H1 (cell line): ENCODE measurements around the gene ARMC9. TPM values are rescaled to one million over a fixed set of nuclear protein-coding genes. Genes with fewer than 3 reads are reported as not detected.

Source experiments
- EP300 ChIP-seq, 2 experiments: IDR thresholded peaks; 1 replicate in 1 of 2; 2 replicates in 1 of 2; pipeline ENCODE4 v1.6.1; 2011 to 2012; ENCODE audit warnings: low read depth in 2 of 2, low read length in 2 of 2, mild to moderate bottlenecking in 2 of 2, borderline replicate concordance in 1 of 2, inconsistent platforms in 1 of 2, moderate library complexity in 1 of 2
- KDM1A ChIP-seq: fragments of 200-600, 300-600 bp; sonication (generic); IDR thresholded peaks from 2 replicates; pipeline ENCODE4 v1.7.1; 2016; ENCODE audit warnings: mild to moderate bottlenecking, low read length, borderline replicate concordance
- SIX5 ChIP-seq: IDR thresholded peaks from 2 replicates; pipeline ENCODE4 v1.6.1; 2011; ENCODE audit warnings: mild to moderate bottlenecking, low read depth, low read length
- SRF ChIP-seq: IDR thresholded peaks from 2 replicates; pipeline ENCODE4 v1.6.1; 2011; ENCODE audit warnings: mild to moderate bottlenecking, low read depth, low read length, moderate library complexity
- polyA plus RNA-seq, 7 experiments: library from polyadenylated mRNA; depleted of rRNA in 3 of 7; stranded (reverse) in 5 of 7; unstranded in 2 of 7; fragments of >200 nt in 5 of 7; fragments of 200-250 nt in 2 of 7; gene quantifications; 1 replicate in 5 of 7; 2 replicates in 1 of 7; 4 replicates in 1 of 7; pipeline versions ENCODE4 v1.2.1 to v1.2.3, GENCODE V29; 2011 to 2013; ENCODE audit warnings: missing spikeins in 2 of 7, mixed read lengths in 2 of 7
- total RNA-seq: library from RNA; stranded (reverse); fragmentation: NEBNext Ultra II Directional; extraction: Animal tissue kit (Norgen Biotek cat#: 25700); gene quantifications from 2 replicates; pipeline ENCODE4 v1.2.1, GENCODE V29; 2021
- TF ChIP-seq, protein P1 (sequence below): IDR thresholded peaks from 2 replicates; pipeline ENCODE4 v1.6.1; 2012; ENCODE audit warnings: inconsistent platforms

The ARMC9 gene
- total and polyA plus RNA-seq, 2 of the 8 experiments (the other 6 are each of a cell fraction or from before 2014, with no cell fraction given) = 23.2 to 36.1 TPM

DNA sequence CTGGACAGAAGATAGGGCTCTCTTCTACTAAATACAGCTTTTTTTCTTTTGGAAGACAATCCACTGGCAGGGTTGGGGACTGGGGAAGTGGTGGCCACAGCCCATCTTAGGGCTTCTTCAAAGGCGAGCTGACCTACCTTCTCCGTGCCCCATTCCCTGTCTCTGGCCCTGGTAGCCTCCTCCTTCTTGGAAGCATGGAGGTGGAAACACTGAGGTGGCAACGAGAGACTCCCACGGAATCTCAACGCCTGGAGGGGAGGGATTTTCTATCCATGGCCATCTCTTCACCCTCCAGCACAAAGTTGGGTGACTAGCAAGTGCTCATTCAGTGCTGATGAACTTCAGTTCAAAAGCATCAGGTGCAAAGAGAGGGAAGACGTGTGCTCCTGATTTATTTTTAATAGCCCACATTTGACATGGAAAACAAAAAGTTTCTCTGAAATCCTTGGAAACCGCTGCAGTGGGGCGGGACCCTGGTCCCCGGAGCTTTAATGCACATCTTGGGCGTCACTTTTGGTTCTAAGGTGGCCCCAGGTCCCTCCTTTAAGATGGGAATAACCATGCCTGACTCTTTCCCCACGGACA is 633 bp upstream of the ARMC9 start (continued):
- TF ChIP-seq, protein P1, sequence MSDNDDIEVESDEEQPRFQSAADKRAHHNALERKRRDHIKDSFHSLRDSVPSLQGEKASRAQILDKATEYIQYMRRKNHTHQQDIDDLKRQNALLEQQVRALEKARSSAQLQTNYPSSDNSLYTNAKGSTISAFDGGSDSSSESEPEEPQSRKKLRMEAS = no peak
- TF ChIP-seq SRF (no peak), EP300 (IDR thresholded peaks at IDR 0.05; ENCODE audit: borderline replicate concordance in 1 of 2, low read depth in 2 of 2, low read length in 2 of 2) (no peak), SIX5 (no peak), KDM1A (no peak)
